ENCODE results near the gene BPI. TPM values are rescaled to one million over a fixed set of nuclear protein-coding genes. Genes with fewer than 3 reads are reported as not detected.

The BPI gene
- total RNA-seq, 1 donor: 1.4 TPM

GRCh38 chr20:38316341-38316740 is 12.4 kb downstream of the BPI start:
- TF ChIP-seq, protein P1, sequence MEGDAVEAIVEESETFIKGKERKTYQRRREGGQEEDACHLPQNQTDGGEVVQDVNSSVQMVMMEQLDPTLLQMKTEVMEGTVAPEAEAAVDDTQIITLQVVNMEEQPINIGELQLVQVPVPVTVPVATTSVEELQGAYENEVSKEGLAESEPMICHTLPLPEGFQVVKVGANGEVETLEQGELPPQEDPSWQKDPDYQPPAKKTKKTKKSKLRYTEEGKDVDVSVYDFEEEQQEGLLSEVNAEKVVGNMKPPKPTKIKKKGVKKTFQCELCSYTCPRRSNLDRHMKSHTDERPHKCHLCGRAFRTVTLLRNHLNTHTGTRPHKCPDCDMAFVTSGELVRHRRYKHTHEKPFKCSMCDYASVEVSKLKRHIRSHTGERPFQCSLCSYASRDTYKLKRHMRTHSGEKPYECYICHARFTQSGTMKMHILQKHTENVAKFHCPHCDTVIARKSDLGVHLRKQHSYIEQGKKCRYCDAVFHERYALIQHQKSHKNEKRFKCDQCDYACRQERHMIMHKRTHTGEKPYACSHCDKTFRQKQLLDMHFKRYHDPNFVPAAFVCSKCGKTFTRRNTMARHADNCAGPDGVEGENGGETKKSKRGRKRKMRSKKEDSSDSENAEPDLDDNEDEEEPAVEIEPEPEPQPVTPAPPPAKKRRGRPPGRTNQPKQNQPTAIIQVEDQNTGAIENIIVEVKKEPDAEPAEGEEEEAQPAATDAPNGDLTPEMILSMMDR (IDR thresholded peaks at IDR 0.05; ENCODE audit: insufficient read depth, low read length): no peak
- no peak for DNase-seq (ENCODE audit: low read depth)

GRCh38 chr20:38317422-38317821 is 13.5 kb downstream of the BPI start:
- DNase-seq (ENCODE audit: low read depth): no peak
- TF ChIP-seq, protein P1 (IDR thresholded peaks at IDR 0.05; ENCODE audit: insufficient read depth, low read length): no peak
- no peak overlapping the region for H3K4me3 ChIP-seq (ENCODE audit: low read depth, low read length)

More at GRCh38 chr20:38316341-38316740, 12.4 kb downstream of the BPI start:
- no peak overlapping the region for H3K4me3 ChIP-seq (ENCODE audit: low read depth, low read length)

- no peak for DNase-seq (ENCODE audit: low read depth)
- TF ChIP-seq, protein P1 (IDR thresholded peaks at IDR 0.05; ENCODE audit: insufficient read depth, low read length): no peak
- H3K4me3 ChIP-seq (ENCODE audit: low read depth, low read length): no peak overlapping the region
Measured at GRCh38 chr20:38320221-38320620, 16.3 kb downstream of the BPI start.

- TF ChIP-seq, protein P1 (IDR thresholded peaks at IDR 0.05; ENCODE audit: insufficient read depth, low read length): peak; percentile 74
- no peak overlapping the region for H3K4me3 ChIP-seq (ENCODE audit: low read depth, low read length)
Measured at GRCh38 chr20:38321959-38322598, 18.1 kb downstream of the BPI start.

GRCh38 chr20:38324159-38324558 is 20.2 kb downstream of the BPI start:
- no peak overlapping the region for H3K4me3 ChIP-seq (ENCODE audit: low read depth, low read length)
- TF ChIP-seq, protein P1 (IDR thresholded peaks at IDR 0.05; ENCODE audit: insufficient read depth, low read length): no peak
- no peak for DNase-seq (ENCODE audit: low read depth)

More at GRCh38 chr20:38321959-38322598, 18.1 kb downstream of the BPI start:
- DNase-seq (ENCODE audit: low read depth): peak; percentile 83

DNA sequence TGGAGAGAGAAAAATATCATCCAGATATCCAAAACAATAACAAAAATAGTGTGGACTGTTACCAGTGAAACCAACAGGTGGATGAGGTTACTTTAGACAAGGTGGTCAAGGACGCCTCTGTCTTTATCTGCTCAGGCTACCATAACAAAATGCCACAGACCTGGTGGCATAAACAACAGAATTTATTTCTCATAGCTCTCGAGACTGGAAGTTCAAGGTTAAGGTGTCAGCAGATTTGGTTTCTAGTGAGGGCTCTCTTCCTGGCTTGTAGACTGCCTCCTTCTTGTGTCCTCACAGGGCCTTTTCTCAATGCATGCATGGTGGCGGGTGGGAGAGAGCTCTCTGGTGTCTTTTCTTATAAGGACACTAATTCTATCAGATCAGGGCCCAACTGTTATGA is 21.2 kb downstream of the BPI start:
- no peak for DNase-seq (ENCODE audit: low read depth)
- TF ChIP-seq, protein P1 (IDR thresholded peaks at IDR 0.05; ENCODE audit: insufficient read depth, low read length): no peak
- H3K4me3 ChIP-seq (ENCODE audit: low read depth, low read length): no peak overlapping the region

GRCh38 chr20:38325905-38326304 is 21.9 kb downstream of the BPI start:
- no peak overlapping the region for H3K4me3 ChIP-seq (ENCODE audit: low read depth, low read length)
- DNase-seq (ENCODE audit: low read depth): no peak
- TF ChIP-seq, protein P1 (IDR thresholded peaks at IDR 0.05; ENCODE audit: insufficient read depth, low read length): no peak

Measured in fibroblast of the aortic adventitia (primary cell).